ENCODE measurements around the gene INPP5A. TPM values are rescaled to one million over a fixed set of nuclear protein-coding genes. Genes with fewer than 3 reads are reported as not detected.

Gene INPP5A
- total and polyA plus RNA-seq, 9 of the 15 experiments (the other 6 are each of a cell fraction or from before 2014, with no cell fraction given) = 0.66 to 11.6 (median 7.7) TPM

GRCh38 chr10:132589681-132590080 is 52.1 kb downstream of the INPP5A start:
- H3K4me3 ChIP-seq = no peak overlapping the region
- BruUV-seq (replicated peaks) = no TSS peak
- no peaks in the 10 kb centered on the region for H3K9me3 ChIP-seq (replicated peaks; ENCODE audit: control insufficient read depth, insufficient read depth, low read depth, low read length)
- ChIA-PET CTCF (ENCODE audit: low intra/inter-chr PET ratio) (no interaction called here), POLR2A (no interaction called here)
- FAIRE-seq (no peak), DNase-seq (ENCODE audit: extremely low read depth in 1 of 4, low spot score in 3 of 4) (no peak), ATAC-seq (no peak)
- H3K27ac ChIP-seq (ENCODE audit: extremely low read depth, low read depth, low read length) = no peak overlapping the region
- no peak overlapping the region for H3K9ac ChIP-seq (ENCODE audit: insufficient read depth in 1 of 2, low read depth in 2 of 2, low read length in 2 of 2)
- 81% methylated on average over 5 of the region's 16 CpGs for WGBS (ENCODE audit: insufficient coverage, low coverage, missing lambda C conversion rate)
- H3K4me2 ChIP-seq (ENCODE audit: insufficient read depth, low read length) = no peak overlapping the region
- peaks cover 0 to 29% of the 10 kb centered on the region in 2 experiments; a peak in 3 of 5 replicates for H3K4me1 ChIP-seq (replicated peaks in 1 of 2; ENCODE audit: control insufficient read depth in 2 of 2, insufficient read depth in 2 of 2, low read length in 2 of 2)
- no peaks in the 10 kb centered on the region for H3K9me1 ChIP-seq (ENCODE audit: control insufficient read depth, insufficient read depth, low read length)
- no peaks in the 10 kb centered on the region for H3K36me3 ChIP-seq (ENCODE audit: control insufficient read depth, insufficient read depth, low read length)
- in situ Hi-C loops (cut with MboI) = no loop called here
- no peaks in the 10 kb centered on the region for H4K20me1 ChIP-seq (replicated peaks; ENCODE audit: control insufficient read depth, insufficient read depth, low read length)
- no peak overlapping the region for H2AFZ ChIP-seq (ENCODE audit: low read depth, low read length)
- no peaks in the 10 kb centered on the region; the same call in 2 of the 3 replicates for H3K79me2 ChIP-seq (ENCODE audit: control insufficient read depth, insufficient read depth, low read length)
- H3K27me3 ChIP-seq (ENCODE audit: control insufficient read depth in 2 of 2, insufficient read depth in 2 of 2, low read length in 2 of 2) = no peaks in the 10 kb centered on the region
- TF ChIP-seq ZNF146 (CRISPR knock-in tag; IDR thresholded peaks at IDR 0.05; ENCODE audit: unreplicated experiment) (no peak), HNRNPUL1 (IDR thresholded peaks at IDR 0.05; ENCODE audit: low read length) (no peak)
- intact Hi-C loops (cut with micrococcal nuclease) = no loop called here

GRCh38 chr10:132590094-132590751 is 52.6 kb downstream of the INPP5A start:
- intact Hi-C loops (cut with micrococcal nuclease) = no loop called here
- ATAC-seq (no peak), DNase-seq (ENCODE audit: extremely low read depth in 1 of 4, low spot score in 3 of 4) (no peak), FAIRE-seq (no peak)
- in situ Hi-C loops (cut with MboI) = no loop called here
- no peak overlapping the region for H2AFZ ChIP-seq (ENCODE audit: low read depth, low read length)
- no peaks in the 10 kb centered on the region for H3K9me3 ChIP-seq (replicated peaks; ENCODE audit: control insufficient read depth, insufficient read depth, low read depth, low read length)
- no peak for TF ChIP-seq ZNF143 (CRISPR knock-in tag; IDR thresholded peaks at IDR 0.05)
- TF ChIP-seq PHF20 (IDR thresholded peaks at IDR 0.05; ENCODE audit: partially characterized antibody) = no peak
- no peak for TF ChIP-seq CBX8 (IDR thresholded peaks at IDR 0.05; ENCODE audit: borderline replicate concordance, extremely low read depth, low read depth, low read length, poor library complexity, severe bottlenecking)
- TF ChIP-seq EHMT2 (IDR thresholded peaks at IDR 0.05) = no peak
- TF ChIP-seq BACH1 (tag; IDR thresholded peaks at IDR 0.05) = no peak
- TF ChIP-seq SLC30A9 (CRISPR knock-in tag; IDR thresholded peaks at IDR 0.05) = no peak
- TF ChIP-seq RFX7 (CRISPR knock-in tag; IDR thresholded peaks at IDR 0.05) = no peak
- no peak for TF ChIP-seq MYNN (IDR thresholded peaks at IDR 0.05)
- no peak for TF ChIP-seq MYNN (CRISPR knock-in tag; IDR thresholded peaks at IDR 0.05)
- TF ChIP-seq ZNF23 (CRISPR knock-in tag; IDR thresholded peaks at IDR 0.05) = no peak
- no peak for TF ChIP-seq U2AF1 (optimal IDR thresholded peaks at IDR 0.05; ENCODE audit: low read depth, low read length)
- TF ChIP-seq ZNF778 (CRISPR knock-in tag; IDR thresholded peaks at IDR 0.05) = no peak
- TF ChIP-seq ID3 (CRISPR knock-in tag; IDR thresholded peaks at IDR 0.05) = no peak
- no peak for TF ChIP-seq ID3 (tag; IDR thresholded peaks at IDR 0.05)
- TF ChIP-seq TCF7 (IDR thresholded peaks at IDR 0.05; ENCODE audit: borderline replicate concordance) = no peak
- no peak for TF ChIP-seq CCAR2 (IDR thresholded peaks at IDR 0.05; ENCODE audit: low read depth, low read length)
- BruUV-seq (replicated peaks) = no TSS peak
- H4K20me1 ChIP-seq (replicated peaks; ENCODE audit: control insufficient read depth, insufficient read depth, low read length) = no peaks in the 10 kb centered on the region
- H3K4me3 ChIP-seq = no peak overlapping the region
- no peak overlapping the region for H3K4me2 ChIP-seq (ENCODE audit: insufficient read depth, low read length)
- H3K27me3 ChIP-seq (ENCODE audit: control insufficient read depth in 2 of 2, insufficient read depth in 2 of 2, low read length in 2 of 2) = no peaks in the 10 kb centered on the region
- ChIA-PET POLR2A (no interaction called here), CTCF (ENCODE audit: low intra/inter-chr PET ratio) (no interaction called here)
- H3K9me1 ChIP-seq (ENCODE audit: control insufficient read depth, insufficient read depth, low read length) = no peaks in the 10 kb centered on the region
- no peaks in the 10 kb centered on the region; the same call in 2 of the 3 replicates for H3K79me2 ChIP-seq (ENCODE audit: control insufficient read depth, insufficient read depth, low read length)
- H3K4me1 ChIP-seq (replicated peaks in 1 of 2; ENCODE audit: control insufficient read depth in 2 of 2, insufficient read depth in 2 of 2, low read length in 2 of 2) = peaks cover 0 to 32% of the 10 kb centered on the region in 2 experiments; a peak in 3 of 5 replicates
- no peak overlapping the region; a peak in 1 of 4 replicates for H3K9ac ChIP-seq (ENCODE audit: insufficient read depth in 1 of 2, low read depth in 2 of 2, low read length in 2 of 2)
- 74% methylated on average over 25 of the region's 33 CpGs for WGBS (ENCODE audit: insufficient coverage, low coverage, missing lambda C conversion rate)
- no peaks in the 10 kb centered on the region for H3K36me3 ChIP-seq (ENCODE audit: control insufficient read depth, insufficient read depth, low read length)
- H3K27ac ChIP-seq (ENCODE audit: extremely low read depth, low read depth, low read length) = no peak overlapping the region

All from K562 (cell line).